Type B pancreatic cell (in vitro differentiated cells): ENCODE measurements around the gene B4GALNT4. TPM values are rescaled to one million over a fixed set of nuclear protein-coding genes. Genes with fewer than 3 reads are reported as not detected.

ENCODE experiments used
- DNase-seq: peaks from one replicate; pipeline ENCODE4 v3.0.0; 2021; ENCODE audit warnings: mixed read lengths; ENCODE audit not compliant: unreplicated experiment; ENCODE audit errors: extremely low spot score
- H3K27ac Mint-ChIP-seq: 2 replicates; pipeline ENCODE4 v1.8.0; 2021; ENCODE audit warnings: mild to moderate bottlenecking, mixed read lengths
- H3K27me3 Mint-ChIP-seq: 2 replicates; pipeline ENCODE4 v1.8.0; 2021; ENCODE audit warnings: mixed read lengths
- H3K36me3 Mint-ChIP-seq: 2 replicates; pipeline ENCODE4 v1.8.0; 2021; ENCODE audit warnings: mixed read lengths
- H3K4me1 Mint-ChIP-seq: one replicate; pipeline ENCODE4 v1.8.0; 2021; ENCODE audit warnings: mixed read lengths; ENCODE audit not compliant: unreplicated experiment
- H3K4me3 Mint-ChIP-seq: 2 replicates; pipeline ENCODE4 v1.8.0; 2021; ENCODE audit warnings: mild to moderate bottlenecking, mixed read lengths
- H3K9me3 Mint-ChIP-seq: 2 replicates; pipeline ENCODE4 v1.8.0; 2021; ENCODE audit warnings: mixed read lengths
- total RNA-seq: library from RNA; stranded (reverse); gene quantifications from 2 replicates; pipeline ENCODE4 v1.2.1, GENCODE V29; 2021; ENCODE audit warnings: low replicate concordance
- TF ChIP-seq, protein P1 (sequence below): fragments of 200-600 bp; sonication (generic); conservative IDR thresholded peaks from 2 replicates; pipeline ENCODE4 v1.5.0; 2021; ENCODE audit warnings: antibody characterized with exemption, mild to moderate bottlenecking

B4GALNT4 gene
- total RNA-seq, 1 donor from 2014 or later, result 185 TPM

DNA sequence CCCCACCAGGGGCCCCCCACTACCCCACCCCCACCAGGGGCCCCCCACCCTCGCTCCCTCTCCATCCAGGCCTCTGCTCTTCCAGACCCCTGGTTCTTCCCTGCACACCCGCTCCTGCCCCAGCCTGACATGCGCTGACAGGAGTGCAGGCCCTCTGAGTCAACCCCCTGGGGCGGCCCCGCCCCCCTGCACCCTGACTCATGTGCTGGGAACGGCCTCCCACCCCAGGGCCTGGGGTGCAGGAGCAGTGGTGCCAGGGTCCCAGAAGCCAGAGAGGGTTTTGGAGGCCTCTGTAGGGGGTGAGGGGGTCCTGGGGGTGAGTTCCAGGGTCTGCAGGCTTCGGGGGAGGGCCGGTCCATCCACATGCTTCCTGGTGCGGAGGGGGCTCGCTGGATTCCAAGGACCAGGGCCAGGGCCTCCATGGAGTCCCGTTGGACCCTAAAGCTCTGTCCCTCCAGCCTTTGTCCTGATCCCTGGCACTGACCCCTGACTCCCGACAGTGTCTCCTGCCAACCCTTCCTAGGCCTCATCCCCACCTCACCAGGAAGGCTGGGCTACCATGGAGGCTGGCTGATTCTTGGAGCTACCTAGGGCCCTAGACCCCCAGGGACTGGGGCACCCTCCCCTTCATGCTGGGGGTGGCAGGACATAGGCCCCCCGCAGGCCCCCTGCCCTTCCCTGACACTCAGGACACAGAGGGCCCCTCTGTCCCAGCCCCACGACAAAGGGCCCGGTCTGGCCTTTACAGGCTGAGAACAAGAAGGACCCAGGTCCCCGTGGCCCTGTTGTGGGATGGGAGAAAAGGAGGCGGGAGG lies 24.1 kb downstream of the B4GALNT4 start:
- Mint-ChIP-seq H3K27me3 (no peaks in the 10 kb centered on the region), H3K4me3 (peak overlapping the region; percentile 78), H3K36me3 (no peaks in the 10 kb centered on the region), H3K9me3 (no peaks in the 10 kb centered on the region), H3K4me1 (peaks cover 6% of the 10 kb centered on the region), H3K27ac (peak overlapping the region; percentile 81)
- TF ChIP-seq, protein P1, sequence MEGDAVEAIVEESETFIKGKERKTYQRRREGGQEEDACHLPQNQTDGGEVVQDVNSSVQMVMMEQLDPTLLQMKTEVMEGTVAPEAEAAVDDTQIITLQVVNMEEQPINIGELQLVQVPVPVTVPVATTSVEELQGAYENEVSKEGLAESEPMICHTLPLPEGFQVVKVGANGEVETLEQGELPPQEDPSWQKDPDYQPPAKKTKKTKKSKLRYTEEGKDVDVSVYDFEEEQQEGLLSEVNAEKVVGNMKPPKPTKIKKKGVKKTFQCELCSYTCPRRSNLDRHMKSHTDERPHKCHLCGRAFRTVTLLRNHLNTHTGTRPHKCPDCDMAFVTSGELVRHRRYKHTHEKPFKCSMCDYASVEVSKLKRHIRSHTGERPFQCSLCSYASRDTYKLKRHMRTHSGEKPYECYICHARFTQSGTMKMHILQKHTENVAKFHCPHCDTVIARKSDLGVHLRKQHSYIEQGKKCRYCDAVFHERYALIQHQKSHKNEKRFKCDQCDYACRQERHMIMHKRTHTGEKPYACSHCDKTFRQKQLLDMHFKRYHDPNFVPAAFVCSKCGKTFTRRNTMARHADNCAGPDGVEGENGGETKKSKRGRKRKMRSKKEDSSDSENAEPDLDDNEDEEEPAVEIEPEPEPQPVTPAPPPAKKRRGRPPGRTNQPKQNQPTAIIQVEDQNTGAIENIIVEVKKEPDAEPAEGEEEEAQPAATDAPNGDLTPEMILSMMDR, result no peak
- DNase-seq, result no peak

DNA sequence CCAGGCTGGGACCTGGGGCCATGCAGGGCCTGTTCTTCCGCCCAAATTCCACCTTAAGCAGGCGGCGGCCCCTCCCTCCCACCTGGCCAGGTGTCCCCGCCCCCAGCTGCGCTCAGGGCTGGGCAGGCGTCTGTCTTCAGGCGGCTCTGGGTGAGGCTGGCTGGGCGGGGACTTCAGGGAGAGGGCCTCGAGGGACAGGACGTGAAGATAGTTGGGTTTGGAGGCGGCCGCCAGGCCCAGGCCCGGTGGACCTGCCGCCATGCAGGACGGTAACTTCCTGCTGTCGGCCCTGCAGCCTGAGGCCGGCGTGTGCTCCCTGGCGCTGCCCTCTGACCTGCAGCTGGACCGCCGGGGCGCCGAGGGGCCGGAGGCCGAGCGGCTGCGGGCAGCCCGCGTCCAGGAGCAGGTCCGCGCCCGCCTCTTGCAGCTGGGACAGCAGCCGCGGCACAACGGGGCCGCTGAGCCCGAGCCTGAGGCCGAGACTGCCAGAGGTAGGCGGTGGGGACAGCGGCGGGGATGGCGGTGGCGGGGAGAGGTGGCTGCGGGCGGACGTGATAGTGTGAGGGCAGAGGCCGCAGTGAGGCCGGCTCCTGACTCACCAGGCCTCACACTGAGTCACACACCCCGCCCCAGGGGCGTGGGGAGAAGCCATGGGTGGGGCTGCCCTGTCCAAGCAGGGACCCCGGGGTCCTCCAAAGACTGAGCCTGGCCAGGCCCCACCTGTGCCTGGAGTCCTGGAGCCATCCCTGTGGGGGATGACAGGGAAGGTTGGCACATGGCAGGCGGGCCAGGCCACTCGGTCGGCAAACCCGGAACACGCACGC lies 24.9 kb downstream of the B4GALNT4 start, which contains the start of gene PKP3:
Gene PKP3 (plus strand): TSS at position 176 of the 824 bp plus-strand sequence. CDS start 84 bp downstream, at position 260.
- TF ChIP-seq, protein P1, result no peak
- Mint-ChIP-seq H3K4me1 (peaks cover 6% of the 10 kb centered on the region), H3K36me3 (no peaks in the 10 kb centered on the region), H3K27ac (peak within 1 kb of the TSS; percentile 83), H3K9me3 (no peaks in the 10 kb centered on the region), H3K4me3 (peak within 1 kb of the TSS; percentile 94), H3K27me3 (no peaks in the 10 kb centered on the region)
- no peak for DNase-seq

DNA sequence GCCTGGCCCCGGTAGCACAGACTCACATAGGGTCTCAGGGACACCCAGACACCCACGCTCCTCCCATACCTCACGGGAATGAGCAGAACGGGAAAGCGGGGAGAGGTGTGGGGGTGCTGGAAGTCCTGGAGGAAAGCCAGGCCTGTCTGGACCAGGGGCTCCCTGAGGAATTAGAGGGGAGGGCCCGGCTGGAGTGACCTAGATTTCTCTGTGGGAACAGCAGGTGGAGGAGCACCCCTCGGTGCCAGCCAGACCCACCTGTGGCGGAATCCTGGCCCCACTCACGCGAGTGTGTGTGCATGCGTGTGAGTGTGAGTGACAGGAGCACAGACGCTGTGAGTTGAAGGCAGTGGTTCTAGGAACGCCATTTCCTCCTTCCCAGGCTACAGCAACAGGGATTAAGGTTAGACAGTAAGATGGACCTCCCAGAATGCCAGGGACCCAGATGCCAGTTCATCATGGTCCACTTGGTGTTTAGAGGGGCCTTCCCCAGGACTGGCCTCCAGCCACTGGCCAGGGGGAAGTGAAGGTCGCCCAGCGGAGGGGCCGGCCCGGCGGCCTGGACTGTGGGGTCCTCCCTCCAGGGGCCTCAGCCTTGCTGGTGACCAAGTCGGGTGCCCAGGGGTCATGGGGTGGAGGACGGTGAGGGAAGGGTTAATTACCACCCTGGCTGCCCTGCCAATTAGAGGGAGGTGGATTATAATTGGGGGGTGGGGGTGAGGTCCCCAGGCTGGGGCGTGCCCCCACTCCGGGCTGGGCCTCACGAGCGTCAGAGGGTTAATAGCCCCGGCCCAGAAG lies 25.8 kb downstream of the B4GALNT4 start:
- TF ChIP-seq, protein P1, result no peak
- no peaks in the 10 kb centered on the region for H3K9me3 Mint-ChIP-seq
- DNase-seq, result no peak
- peak overlapping the region; percentile 83 for H3K27ac Mint-ChIP-seq
- peak overlapping the region; percentile 94 for H3K4me3 Mint-ChIP-seq
- H3K27me3 Mint-ChIP-seq, result no peaks in the 10 kb centered on the region
- no peaks in the 10 kb centered on the region for H3K36me3 Mint-ChIP-seq
- H3K4me1 Mint-ChIP-seq, result peaks cover 6% of the 10 kb centered on the region

- Mint-ChIP-seq H3K9me3 (no peaks in the 10 kb centered on the region), H3K36me3 (no peaks in the 10 kb centered on the region), H3K27ac (peak overlapping the region; percentile 46), H3K4me3 (peak overlapping the region; percentile 66), H3K27me3 (no peaks in the 10 kb centered on the region), H3K4me1 (peaks cover 6% of the 10 kb centered on the region)
- no peak for DNase-seq
- TF ChIP-seq, protein P1, result no peak
Observed at GRCh38 chr11:395866-396265, 26.6 kb downstream of the B4GALNT4 start.

- Mint-ChIP-seq H3K27me3 (no peaks in the 10 kb centered on the region), H3K27ac (no peak overlapping the region), H3K36me3 (no peaks in the 10 kb centered on the region), H3K9me3 (no peaks in the 10 kb centered on the region), H3K4me1 (peaks cover 6% of the 10 kb centered on the region), H3K4me3 (no peak overlapping the region)
- no peak for DNase-seq
- TF ChIP-seq, protein P1, result peak; percentile 25
Observed at GRCh38 chr11:396511-396947, 27.2 kb downstream of the B4GALNT4 start.
